ENCODE data around the gene CMTM2.

GRCh38 chr16:66561381-66562080, 17.7 kb upstream of the CMTM2 start:
- no peak for TF ChIP-seq CTCF (IDR thresholded peaks at IDR 0.05 in 8 of 11, conservative IDR thresholded peaks at IDR 0.05 in 3 of 11)
- no peak for TF ChIP-seq POLR2A (IDR thresholded peaks at IDR 0.05)
